Stomach (tissue), 4 donors: ENCODE results near the gene MRAS.

Experiments used
- CTCF ChIP-seq, 7 experiments: fragments of 450-650 bp in 4 of 7; fragments of 200-600 bp in 3 of 7; sonication (generic) in 3 of 7; IDR thresholded peaks; one replicate each; pipeline ENCODE4 v1.5.1; 2016 to 2019; ENCODE audit warnings: antibody characterized with exemption in 7 of 7, control low read depth in 2 of 7, mild to moderate bottlenecking in 1 of 7
- POLR2A ChIP-seq, 4 donors: fragments of 450-650 bp; IDR thresholded peaks; one replicate each; pipeline ENCODE4 v1.6.1; 2016; ENCODE audit warnings: antibody characterized with exemption in 4 of 4, control low read depth in 2 of 4, mild to moderate bottlenecking in 1 of 4, moderate library complexity in 1 of 4
- POLR2AphosphoS5 ChIP-seq, 3 donors: sonication (generic); formaldehyde crosslinking; IDR thresholded peaks; one replicate each; pipeline ENCODE4 v1.6.1; 2016; ENCODE audit warnings: antibody characterized with exemption in 3 of 3

- TF ChIP-seq POLR2AphosphoS5 (IDR thresholded peaks at IDR 0.05) (no peak), CTCF (IDR thresholded peaks at IDR 0.05) (no peak), POLR2A (IDR thresholded peaks at IDR 0.05) (no peak)
These were observed 33.1 kb downstream of the MRAS start for GRCh38 chr3:138381413-138381901.
